Germinal center (tissue), 1 donor: ENCODE results near the gene EYA4.

Experiments used
- DNase-seq: peaks from one replicate; pipeline ENCODE4 v3.0.0; 2012; ENCODE audit warnings: mixed read lengths, low spot score

EYA4 gene

DNA sequence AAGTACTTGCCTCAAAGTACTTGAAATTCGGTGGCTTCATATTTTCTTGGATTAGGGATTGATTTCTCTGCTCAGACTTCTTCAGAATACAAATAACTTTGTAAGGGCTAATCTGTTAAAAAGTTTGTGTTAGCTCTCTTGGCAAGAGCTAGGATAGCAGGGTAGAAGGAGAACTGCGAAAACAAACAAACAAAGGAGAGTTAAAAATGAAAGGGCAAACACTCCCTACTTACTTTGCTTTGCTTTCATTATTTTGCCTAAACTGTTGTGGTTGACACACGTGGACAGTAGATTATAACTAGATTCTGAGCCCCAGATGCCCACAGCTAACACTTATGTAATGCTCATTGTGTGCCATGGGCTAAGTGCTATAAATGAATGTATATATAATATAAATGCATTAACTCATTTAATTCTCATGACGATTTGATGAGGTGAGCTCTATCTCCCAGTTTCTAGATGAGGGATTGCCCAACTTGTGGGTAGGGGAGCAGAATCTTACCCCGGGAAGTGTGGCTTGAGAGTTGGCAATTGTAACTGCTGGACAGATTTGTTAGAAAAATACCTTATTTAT is 48.7 kb downstream of the EYA4 start:
- DNase-seq, result no peak

DNA sequence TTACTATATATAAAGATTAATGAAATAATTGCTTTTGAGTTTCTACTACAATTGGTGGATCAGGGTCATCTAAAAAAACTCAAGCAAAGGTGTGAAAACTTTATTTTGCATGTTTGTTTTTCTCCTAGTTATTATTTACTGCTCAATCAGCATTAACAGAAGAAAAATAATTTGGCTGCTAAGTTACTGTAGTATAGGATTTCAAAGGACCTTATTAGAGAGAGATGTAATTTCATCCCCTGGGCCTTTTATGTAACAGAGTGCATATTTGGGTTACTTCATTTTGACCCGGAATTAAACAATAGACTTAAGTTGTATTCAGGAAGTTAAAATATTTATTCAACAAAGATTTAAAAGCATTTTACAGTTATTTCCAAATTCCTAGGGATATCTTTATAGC is 49.8 kb downstream of the EYA4 start:
- no peak for DNase-seq

- DNase-seq, result no peak
Measured at GRCh38 chr6:133291671-133292070, 50.5 kb downstream of the EYA4 start.

DNA sequence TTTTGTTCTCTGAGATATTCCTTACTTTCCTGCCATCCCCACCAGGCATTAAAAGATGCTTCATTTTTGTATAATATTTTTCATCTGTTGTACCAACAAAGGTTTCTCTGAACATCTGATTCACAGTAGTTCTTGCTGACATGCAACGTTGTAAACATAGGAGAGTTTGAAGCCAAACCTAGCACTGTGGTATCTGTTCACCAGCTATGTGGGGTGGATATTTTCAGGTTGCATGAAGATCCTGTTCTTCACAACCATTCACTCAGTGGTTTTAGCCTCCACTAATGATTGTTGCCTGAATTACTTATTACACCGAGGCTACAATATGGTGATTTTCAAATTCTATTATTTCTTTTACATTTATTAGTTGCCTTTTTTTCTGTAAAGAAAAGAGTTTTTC is 56.5 kb downstream of the EYA4 start:
- DNase-seq, result no peak

DNA sequence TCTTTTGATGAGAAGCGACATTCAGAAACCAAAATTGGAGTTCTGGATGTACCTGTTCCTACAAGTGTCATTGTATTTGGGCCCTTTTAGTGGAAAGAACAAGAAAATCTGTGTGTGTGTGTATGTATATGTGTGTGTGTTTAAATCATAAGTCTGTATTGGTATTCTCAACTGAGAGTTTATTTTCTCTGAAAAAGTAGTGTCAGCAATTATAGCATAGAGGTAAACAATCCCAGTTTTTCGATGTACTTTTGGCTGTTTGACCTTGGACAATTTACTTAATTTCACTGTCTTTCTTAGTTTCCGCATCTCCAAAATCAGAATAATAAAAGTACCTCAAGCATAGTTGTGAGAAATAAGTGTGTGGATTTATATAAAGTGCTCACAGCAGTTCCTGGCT is 57.2 kb downstream of the EYA4 start:
- DNase-seq, result no peak

- DNase-seq, result no peak
Measured at GRCh38 chr6:133298801-133299200, 57.6 kb downstream of the EYA4 start.

- DNase-seq, result no peak
Measured at GRCh38 chr6:133300896-133301295, 59.7 kb downstream of the EYA4 start.

DNA sequence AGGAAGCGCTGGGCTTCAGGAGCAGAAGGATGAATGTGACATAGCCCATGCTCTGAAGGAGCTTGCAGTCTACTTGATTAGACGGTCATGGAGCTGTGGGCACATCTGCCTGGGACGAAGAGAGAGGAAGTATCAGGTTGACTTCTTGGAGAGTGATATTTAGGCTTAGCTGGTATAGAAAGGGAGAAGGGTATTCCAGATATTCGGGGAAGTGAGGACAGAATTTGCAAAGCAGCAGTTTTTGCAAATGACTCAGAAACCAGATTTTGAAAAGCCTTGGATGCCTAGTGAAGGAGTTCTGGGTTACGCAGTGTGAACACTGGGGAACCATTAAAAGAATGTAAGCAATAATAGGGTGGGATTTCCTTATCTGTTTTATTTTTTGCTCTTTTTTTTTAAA is 60.7 kb downstream of the EYA4 start:
- no peak for DNase-seq

DNA sequence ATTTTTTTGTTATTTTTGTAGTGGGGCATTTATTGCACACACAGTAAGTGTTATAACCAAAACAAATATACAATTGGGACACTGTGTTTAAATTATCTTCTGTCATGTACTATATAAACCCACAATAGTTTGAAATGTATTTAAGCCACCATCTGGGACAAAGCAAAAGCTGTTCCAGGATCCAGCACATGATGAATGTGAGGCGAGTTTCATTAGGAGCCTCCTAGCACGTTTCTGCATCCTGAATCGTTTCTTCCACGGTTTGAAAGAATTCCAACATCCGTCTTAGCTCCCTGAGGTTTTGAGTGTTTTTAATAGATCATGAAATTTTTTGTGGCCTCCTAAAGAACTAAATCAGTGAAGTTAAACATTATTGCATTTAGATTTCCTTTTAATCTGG is 65.8 kb downstream of the EYA4 start:
- DNase-seq, result no peak

GRCh38 chr6:133309579-133309978 is 68.4 kb downstream of the EYA4 start:
- no peak for DNase-seq

DNA sequence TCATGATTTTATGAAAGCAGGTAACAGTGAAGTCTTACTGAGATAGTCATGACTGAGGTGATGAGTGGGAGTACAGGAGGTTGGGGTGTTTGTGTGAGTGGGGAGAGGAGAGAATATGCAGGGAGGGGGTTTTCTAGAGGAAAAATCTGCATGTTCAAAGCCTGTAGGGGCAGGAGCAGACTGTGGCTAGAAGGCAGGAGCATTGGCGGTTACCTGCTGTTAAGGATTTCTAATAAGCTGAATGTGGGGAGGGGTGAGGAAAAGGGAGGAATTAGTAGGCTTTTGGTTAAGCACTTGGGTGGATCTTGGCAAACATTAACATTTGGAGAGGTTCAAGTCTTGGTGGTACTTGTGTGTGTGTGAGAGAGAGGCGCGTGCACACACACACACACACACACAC is 70.8 kb downstream of the EYA4 start:
- no peak for DNase-seq

DNA sequence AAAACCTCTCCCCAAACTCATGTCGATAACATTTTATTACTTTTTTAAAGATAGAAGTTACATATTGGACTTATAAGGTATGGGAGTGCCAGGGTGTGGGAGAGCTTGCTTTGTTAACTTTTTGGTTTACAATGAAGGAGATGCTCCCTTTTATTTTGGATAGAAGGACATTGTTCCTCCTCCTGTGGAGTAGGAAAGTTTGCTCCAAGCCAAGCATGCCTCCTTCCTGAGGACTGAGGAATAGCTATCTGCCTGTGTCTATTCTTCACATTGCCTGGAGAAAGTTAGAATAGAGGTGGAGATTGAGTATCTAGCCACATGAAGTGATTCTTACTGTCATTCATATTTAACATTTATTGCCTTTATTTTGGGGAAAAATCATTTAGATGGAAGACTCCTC is 71.9 kb downstream of the EYA4 start:
- DNase-seq, result no peak

DNA sequence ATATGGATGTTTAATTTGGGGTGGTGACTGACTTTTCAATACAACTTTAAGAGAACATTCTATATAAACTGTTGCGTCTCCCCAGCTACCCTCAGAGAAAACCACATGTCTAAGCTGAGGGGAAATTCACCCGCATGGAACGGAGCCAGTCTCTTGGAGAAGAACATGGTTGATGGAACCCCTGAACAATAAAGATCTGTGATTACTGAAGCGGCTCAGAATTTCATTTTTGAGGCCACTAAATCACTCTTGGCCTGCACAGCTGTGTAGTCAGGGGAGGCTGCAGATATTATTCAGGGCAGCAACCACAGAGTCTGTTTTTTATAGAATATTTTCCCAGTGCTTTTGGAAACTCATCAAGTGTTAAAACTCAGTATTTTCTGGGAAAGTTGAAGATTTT is 73.8 kb downstream of the EYA4 start:
- no peak for DNase-seq

DNA sequence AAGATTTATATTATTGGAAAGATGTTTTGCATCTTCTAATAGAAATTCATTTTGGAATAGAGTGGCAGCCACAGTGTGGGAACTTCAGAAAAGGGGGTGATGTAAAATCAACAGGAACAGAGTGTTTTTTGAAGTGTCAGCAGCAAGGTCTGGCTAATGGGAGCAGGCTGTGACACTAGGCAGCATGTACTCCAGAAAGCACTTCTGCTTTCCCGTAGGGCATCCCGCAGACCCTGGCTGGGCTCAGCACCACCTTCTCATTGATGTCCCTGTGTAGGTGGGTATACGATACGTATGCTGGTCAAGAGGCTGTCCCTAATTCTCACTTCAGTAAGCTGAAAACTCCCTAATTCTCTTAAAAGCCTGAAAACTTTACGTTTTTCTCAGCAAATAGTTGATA is 74.7 kb downstream of the EYA4 start:
- no peak for DNase-seq

DNA sequence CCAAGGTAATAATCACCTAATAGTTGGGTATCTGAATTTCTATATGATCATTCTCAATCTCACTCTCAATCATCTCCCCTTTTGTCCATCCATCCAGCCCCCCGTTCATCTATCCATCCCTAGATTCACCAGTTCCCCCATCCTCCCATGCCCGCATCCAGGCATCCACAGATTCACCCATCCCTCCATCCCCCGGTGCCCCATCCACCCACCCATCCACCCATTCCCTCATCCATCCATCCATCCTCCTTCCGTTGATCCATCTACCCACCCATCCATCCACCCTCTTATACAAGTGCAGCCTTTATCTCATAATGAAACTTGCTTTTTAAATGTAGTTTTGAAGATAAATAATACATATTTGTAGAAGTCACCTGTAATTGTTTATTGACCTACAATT is 76.5 kb downstream of the EYA4 start:
- no peak for DNase-seq

DNA sequence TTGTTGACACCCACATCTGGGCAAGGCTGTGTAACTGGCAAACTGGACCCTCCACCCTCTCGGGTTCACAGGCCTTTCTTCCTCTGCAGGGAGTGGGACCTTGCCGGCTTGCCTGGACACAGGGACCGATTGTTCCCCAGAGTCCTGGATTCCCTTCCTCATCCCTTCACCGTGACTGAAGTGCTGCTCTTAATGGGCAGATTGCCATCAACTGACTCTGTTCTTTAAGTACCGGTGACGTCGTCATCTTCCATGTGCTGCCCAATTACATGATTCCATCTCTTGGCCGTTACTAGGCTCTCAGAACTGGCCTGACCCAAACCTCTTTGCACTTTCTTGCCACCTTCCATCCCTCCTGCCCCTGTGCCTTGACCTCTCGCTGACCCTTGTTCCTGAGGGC is 85.4 kb downstream of the EYA4 start:
- DNase-seq, result no peak

GRCh38 chr6:133333852-133334251 is 92.7 kb downstream of the EYA4 start:
- no peak for DNase-seq

GRCh38 chr6:133337308-133337707 is 96.2 kb downstream of the EYA4 start:
- no peak for DNase-seq

GRCh38 chr6:133339543-133340384 is 98.6 kb downstream of the EYA4 start:
- DNase-seq, result no peak

DNA sequence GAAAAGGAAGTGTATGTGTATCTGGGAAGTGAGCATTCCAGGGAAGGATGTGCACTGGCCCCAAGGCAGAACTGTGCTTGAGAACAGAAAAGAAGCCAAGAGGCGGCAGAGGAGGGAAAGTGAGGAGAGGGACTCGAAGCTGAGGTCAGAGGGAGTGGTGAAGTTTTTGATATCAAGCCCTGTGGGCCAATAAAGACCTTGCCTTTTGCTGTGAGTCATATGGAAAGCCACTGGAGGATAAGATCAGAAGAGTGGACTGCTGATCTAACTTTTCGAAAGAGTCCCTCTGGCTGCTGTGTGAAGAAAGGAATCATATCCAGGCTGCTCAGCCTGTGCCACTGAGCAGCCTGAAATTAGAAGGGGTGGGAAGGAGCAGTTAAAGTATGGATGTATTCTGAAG is 99.4 kb downstream of the EYA4 start:
- DNase-seq, result no peak

GRCh38 chr6:133341607-133342158 is 100.5 kb downstream of the EYA4 start:
- no peak for DNase-seq

DNA sequence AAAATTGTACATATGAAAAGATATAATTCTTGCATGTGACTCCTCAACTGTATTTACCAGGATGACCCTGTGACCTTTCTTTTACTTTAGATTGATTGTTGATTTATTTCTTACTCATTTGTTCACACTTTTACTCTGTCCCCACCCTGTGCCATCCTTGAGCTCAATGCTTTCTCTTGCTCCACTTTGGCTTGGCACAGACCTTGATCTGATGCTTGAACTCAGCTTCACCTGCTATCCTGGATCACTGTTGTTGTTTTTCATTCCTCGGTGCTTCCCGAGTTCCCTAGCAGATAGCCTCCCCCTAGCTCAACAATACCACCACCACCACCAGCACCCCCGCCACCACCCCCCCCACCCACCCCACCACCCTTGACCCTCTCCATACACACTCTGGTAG is 102.1 kb downstream of the EYA4 start:
- no peak for DNase-seq

DNA sequence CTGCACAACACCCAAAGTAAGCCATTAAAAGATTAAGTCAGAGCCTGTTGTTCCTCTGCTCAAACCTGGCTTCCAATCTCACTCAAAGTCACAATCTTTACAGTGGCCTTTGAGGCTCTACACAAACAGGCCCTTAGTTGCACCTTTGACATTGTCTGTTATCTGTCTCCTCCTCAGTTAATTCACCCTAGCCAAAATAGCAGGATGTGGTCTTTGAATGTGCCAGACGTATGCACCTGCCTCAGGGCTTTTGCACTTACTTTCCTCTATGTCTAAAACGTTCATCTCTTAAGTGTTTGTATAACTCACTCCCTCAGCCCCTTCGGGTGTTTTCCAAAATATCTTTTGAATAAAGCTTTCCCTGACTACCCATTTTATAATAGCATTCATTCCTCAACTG is 107.7 kb downstream of the EYA4 start:
- no peak for DNase-seq

DNA sequence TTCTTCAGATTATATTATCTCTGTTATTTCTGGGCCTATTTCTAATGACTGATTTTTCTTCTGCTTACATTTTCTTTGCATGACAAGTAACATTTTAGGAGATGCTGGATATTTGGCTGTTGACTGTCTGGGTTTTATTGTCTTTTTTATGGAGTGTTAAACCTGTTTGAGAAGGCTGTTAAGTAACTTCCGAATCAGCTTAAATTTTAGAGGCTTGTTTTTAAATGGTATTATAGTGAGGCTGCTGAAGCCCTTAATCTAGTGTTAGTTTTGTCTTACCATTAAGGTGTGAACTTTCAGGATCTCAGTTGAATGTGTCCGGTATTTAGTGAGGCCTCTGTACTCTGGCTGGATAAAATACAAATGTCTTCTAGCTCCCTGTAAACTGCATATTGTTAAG is 109.8 kb downstream of the EYA4 start:
- no peak for DNase-seq
